Loucy (cell line): ENCODE data around the gene EFNA5.
A peak's percentile ranks its signal among the peaks of the same experiment; 100 is the strongest.

Experiments
- H2AFZ ChIP-seq: fragments of 200-600 bp; sonication (generic); 2 replicates; pipeline ENCODE4 v1.6.0; 2016; ENCODE audit warnings: antibody characterized with exemption, mild to moderate bottlenecking, low read length, moderate library complexity
- H3F3A ChIP-seq: fragments of 200-600 bp; 2 replicates; pipeline ENCODE4 v1.6.0; 2016; ENCODE audit warnings: antibody characterized with exemption, low read depth, mild to moderate bottlenecking
- H3K27me3 ChIP-seq: fragments of 200-600 bp; sonication (generic); 2 replicates; pipeline ENCODE4 v1.6.1; 2014; ENCODE audit warnings: low read length, mild to moderate bottlenecking; ENCODE audit not compliant: insufficient read depth, poor library complexity, severe bottlenecking
- H3K36me3 ChIP-seq: fragments of 200-600 bp; sonication (generic); 2 replicates; pipeline ENCODE4 v1.6.1; 2016; ENCODE audit warnings: low read length; ENCODE audit not compliant: insufficient read depth
- H3K4me1 ChIP-seq: fragments of 200-600 bp; sonication (generic); 2 replicates; pipeline ENCODE4 v1.5.1; 2014; ENCODE audit warnings: low read length, mild to moderate bottlenecking; ENCODE audit not compliant: insufficient read depth, poor library complexity, severe bottlenecking
- H3K4me2 ChIP-seq: fragments of 200-600 bp; sonication (generic); 2 replicates; pipeline ENCODE4 v1.6.0; 2014; ENCODE audit warnings: antibody characterized with exemption, low read length, low read depth, mild to moderate bottlenecking; ENCODE audit not compliant: poor library complexity, severe bottlenecking
- H3K4me3 ChIP-seq: fragments of 200-600 bp; sonication (generic); 2 replicates; pipeline ENCODE4 v1.5.1; 2014; ENCODE audit warnings: low read length, mild to moderate bottlenecking, mixed read lengths; ENCODE audit not compliant: poor library complexity, severe bottlenecking
- H3K79me2 ChIP-seq: fragments of 200-600 bp; sonication (generic); 2 replicates; pipeline ENCODE4 v1.6.1; 2014; ENCODE audit warnings: low read length; ENCODE audit not compliant: insufficient read depth
- H3K9ac ChIP-seq: fragments of 200-600 bp; sonication (generic); 2 replicates; pipeline ENCODE4 v1.6.0; 2014; ENCODE audit warnings: mild to moderate bottlenecking, low read depth, low read length, moderate library complexity; ENCODE audit not compliant: poor library complexity, severe bottlenecking
- H3K9me2 ChIP-seq: fragments of 200-600 bp; sonication (generic); replicated peaks from 2 replicates; pipeline ENCODE4 v1.6.1; 2016; ENCODE audit warnings: low read depth, low read length, mixed read lengths
- H3K9me3 ChIP-seq: fragments of 200-600 bp; sonication (generic); 2 replicates; pipeline ENCODE4 v1.6.1; 2014; ENCODE audit warnings: mild to moderate bottlenecking, antibody characterized with exemption, low read length, low read depth; ENCODE audit not compliant: insufficient read depth
- H4K20me1 ChIP-seq: fragments of 200-600 bp; sonication (generic); 2 replicates; pipeline ENCODE4 v1.6.0; 2014; ENCODE audit warnings: antibody characterized with exemption, low read length, mild to moderate bottlenecking; ENCODE audit not compliant: insufficient read depth, poor library complexity, severe bottlenecking
- CTCF ChIP-seq: fragments of 200-600 bp; sonication (generic); conservative IDR thresholded peaks from 2 replicates; pipeline ENCODE4 v1.5.1; 2014; ENCODE audit warnings: mild to moderate bottlenecking, antibody characterized with exemption, low read length
- EZH2phosphoT487 ChIP-seq: fragments of 200-600 bp; IDR thresholded peaks from 2 replicates; pipeline ENCODE4 v1.6.1; 2018; ENCODE audit warnings: antibody characterized with exemption, mild to moderate bottlenecking, moderate library complexity, borderline replicate concordance

The EFNA5 gene

GRCh38 chr5:107502676-107503060, 168.1 kb downstream of the EFNA5 start:
- peak overlapping the region; percentile 71 for H2AFZ ChIP-seq
- no peaks in the 10 kb centered on the region for H3F3A ChIP-seq
- no peaks in the 10 kb centered on the region for H3K9me3 ChIP-seq
- H3K9ac ChIP-seq, result no peak overlapping the region
- no peaks in the 10 kb centered on the region for H3K36me3 ChIP-seq
- no peaks in the 10 kb centered on the region for H3K79me2 ChIP-seq
- peaks cover 24% of the 10 kb centered on the region for H3K4me1 ChIP-seq
- H3K4me2 ChIP-seq, result peak overlapping the region; percentile 79
- no peaks in the 10 kb centered on the region for H3K27me3 ChIP-seq
- TF ChIP-seq CTCF (no peak), EZH2phosphoT487 (no peak)
- peak overlapping the region; percentile 65 for H3K4me3 ChIP-seq
- no peaks in the 10 kb centered on the region for H4K20me1 ChIP-seq
- no peaks in the 10 kb centered on the region for H3K9me2 ChIP-seq

DNA sequence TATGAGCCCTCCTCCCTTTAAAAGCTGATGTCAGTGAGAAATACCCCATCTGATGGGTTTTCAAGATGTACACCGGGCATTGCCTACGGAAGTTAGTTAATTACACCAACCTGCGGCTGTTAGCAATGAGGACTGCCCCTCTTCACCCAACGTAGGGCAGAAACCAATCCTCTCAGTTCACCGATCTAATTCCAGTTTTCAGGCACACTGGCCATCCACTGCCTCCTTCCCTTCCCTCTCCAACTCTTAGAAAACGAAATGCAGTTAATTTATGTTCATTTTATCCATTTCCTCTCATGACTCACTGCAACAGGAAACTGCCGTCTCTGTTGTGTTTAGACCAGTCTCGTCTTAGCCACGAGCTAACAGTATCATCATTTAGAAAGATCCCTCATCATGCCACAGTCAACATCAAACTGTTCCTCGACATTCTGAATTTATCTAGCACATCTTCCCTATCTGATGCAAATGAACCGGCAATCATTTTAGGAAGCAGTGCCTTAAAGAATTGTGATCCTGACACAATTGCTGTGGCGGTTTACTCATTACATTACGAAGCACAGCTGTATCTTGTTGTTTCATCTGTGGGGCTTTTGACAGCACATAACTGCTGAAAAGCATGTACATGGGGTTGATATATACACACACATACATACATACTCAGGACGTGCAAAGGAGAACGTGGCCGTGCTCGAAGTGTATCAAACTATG, 168.6 kb downstream of the EFNA5 start:
- Histone ChIP-seq H3K79me2 (no peaks in the 10 kb centered on the region), H2AFZ (peak overlapping the region; percentile 71), H3K9me2 (no peaks in the 10 kb centered on the region), H3K4me2 (peak overlapping the region; percentile 79), H3F3A (no peaks in the 10 kb centered on the region), H3K4me1 (peaks cover 24% of the 10 kb centered on the region), H3K9ac (peak overlapping the region; percentile 17), H3K4me3 (peak overlapping the region; percentile 65), H4K20me1 (no peaks in the 10 kb centered on the region), H3K9me3 (no peaks in the 10 kb centered on the region), H3K36me3 (no peaks in the 10 kb centered on the region), H3K27me3 (no peaks in the 10 kb centered on the region)
- TF ChIP-seq EZH2phosphoT487, result no peak
- no peak for TF ChIP-seq CTCF

- Histone ChIP-seq H3F3A (no peaks in the 10 kb centered on the region), H3K9me3 (no peaks in the 10 kb centered on the region), H3K79me2 (no peaks in the 10 kb centered on the region), H3K9me2 (no peaks in the 10 kb centered on the region), H4K20me1 (no peaks in the 10 kb centered on the region), H3K4me2 (peak overlapping the region; percentile 79), H3K4me1 (peaks cover 24% of the 10 kb centered on the region), H3K4me3 (peak overlapping the region; percentile 35), H3K36me3 (no peaks in the 10 kb centered on the region), H3K27me3 (no peaks in the 10 kb centered on the region), H3K9ac (no peak overlapping the region), H2AFZ (no peak overlapping the region)
- TF ChIP-seq CTCF (no peak), EZH2phosphoT487 (no peak)
Measured at GRCh38 chr5:107500840-107501239, 169.9 kb downstream of the EFNA5 start.
